Upper lobe of left lung (tissue), 4 donors: ENCODE results near the gene SPEN.

Source experiments
- POLR2A ChIP-seq, 4 donors: fragments of 450-650 bp; IDR thresholded peaks; one replicate each; pipeline ENCODE4 v1.5.1; 2016 to 2017; ENCODE audit warnings: antibody characterized with exemption in 4 of 4, mild to moderate bottlenecking in 2 of 4
- POLR2AphosphoS5 ChIP-seq, 2 donors: sonication (generic); formaldehyde crosslinking; IDR thresholded peaks; one replicate each; pipeline ENCODE4 v1.5.1; 2017; ENCODE audit warnings: antibody characterized with exemption in 2 of 2

DNA sequence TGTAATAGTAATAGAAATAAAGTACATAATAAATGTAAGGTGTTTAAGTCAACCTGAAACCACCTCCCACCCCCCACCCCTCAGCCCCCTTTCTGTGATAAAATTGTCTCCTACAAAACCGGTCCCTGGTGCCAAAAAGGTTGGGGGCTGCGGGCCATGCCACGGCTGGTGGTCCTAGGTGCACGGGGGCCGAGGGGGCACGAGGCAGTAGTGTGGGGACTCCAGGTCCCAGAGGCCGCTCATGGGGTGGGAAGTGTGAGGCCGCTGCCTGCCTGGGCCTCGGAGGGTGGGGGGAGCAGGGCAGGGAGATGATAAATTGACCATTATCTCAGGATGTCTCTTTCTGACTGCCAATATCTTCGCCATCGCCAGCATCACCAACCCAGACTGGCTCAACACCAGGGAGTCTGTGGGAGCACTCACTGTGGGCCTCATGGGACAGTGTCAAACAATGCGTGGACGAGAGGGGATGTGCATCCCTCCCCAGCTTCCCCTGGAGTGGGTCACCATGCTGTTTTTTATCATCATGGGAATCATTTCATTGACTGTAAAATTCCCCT, 121.9 kb downstream of the SPEN start:
- TF ChIP-seq POLR2A (IDR thresholded peaks at IDR 0.05) (no peak), POLR2AphosphoS5 (IDR thresholded peaks at IDR 0.05) (no peak)
